ENCODE measurements around the gene URB2. TPM values are rescaled to one million over a fixed set of nuclear protein-coding genes. Genes with fewer than 3 reads are reported as not detected.

Gene URB2
- total RNA-seq, 4 donors from 2014 or later = 7.8 to 14.1 (median 11.0) TPM

DNA sequence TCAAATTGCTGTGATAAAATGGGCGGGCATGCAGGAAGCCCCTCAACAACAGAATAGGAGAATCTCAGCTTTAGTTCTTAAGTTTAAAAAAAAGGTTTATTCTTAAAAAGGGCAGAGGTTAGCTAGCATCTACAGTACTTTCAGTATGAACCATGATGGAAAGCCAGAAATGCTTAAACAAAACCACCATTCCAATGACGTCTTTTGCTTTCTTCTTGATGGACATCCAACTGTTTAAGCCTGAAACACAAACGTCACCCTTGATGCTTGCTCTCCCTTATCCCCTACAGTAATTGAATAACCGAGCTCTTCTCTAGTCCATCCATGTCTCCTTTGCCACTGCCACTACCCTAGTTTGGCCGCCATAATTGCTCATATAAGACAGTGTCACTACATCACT lies 25.8 kb upstream of the URB2 start:
- 81 to 89% methylated on average over 5 of the region's 5 CpGs for WGBS, 2 donors
- no peak overlapping the region for H3K4me3 ChIP-seq
- intact Hi-C loops (cut with DNase I) = no loop called here
- H3K4me1 ChIP-seq = peaks cover 0 to 34% (median 2%) of the 10 kb centered on the region in 3 donors
- peaks cover 6 to 66% (median 15%) of the 10 kb centered on the region in 3 donors for H3K36me3 ChIP-seq
- TF ChIP-seq POLR2A (IDR thresholded peaks at IDR 0.05) = no peak
- TF ChIP-seq, protein P1, sequence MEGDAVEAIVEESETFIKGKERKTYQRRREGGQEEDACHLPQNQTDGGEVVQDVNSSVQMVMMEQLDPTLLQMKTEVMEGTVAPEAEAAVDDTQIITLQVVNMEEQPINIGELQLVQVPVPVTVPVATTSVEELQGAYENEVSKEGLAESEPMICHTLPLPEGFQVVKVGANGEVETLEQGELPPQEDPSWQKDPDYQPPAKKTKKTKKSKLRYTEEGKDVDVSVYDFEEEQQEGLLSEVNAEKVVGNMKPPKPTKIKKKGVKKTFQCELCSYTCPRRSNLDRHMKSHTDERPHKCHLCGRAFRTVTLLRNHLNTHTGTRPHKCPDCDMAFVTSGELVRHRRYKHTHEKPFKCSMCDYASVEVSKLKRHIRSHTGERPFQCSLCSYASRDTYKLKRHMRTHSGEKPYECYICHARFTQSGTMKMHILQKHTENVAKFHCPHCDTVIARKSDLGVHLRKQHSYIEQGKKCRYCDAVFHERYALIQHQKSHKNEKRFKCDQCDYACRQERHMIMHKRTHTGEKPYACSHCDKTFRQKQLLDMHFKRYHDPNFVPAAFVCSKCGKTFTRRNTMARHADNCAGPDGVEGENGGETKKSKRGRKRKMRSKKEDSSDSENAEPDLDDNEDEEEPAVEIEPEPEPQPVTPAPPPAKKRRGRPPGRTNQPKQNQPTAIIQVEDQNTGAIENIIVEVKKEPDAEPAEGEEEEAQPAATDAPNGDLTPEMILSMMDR (IDR thresholded peaks at IDR 0.05) = no peak
- H3K27ac ChIP-seq = no peak overlapping the region
- H3K27me3 ChIP-seq = no peaks in the 10 kb centered on the region
- no peak for DNase-seq
- H3K9me3 ChIP-seq = no peaks in the 10 kb centered on the region

DNA sequence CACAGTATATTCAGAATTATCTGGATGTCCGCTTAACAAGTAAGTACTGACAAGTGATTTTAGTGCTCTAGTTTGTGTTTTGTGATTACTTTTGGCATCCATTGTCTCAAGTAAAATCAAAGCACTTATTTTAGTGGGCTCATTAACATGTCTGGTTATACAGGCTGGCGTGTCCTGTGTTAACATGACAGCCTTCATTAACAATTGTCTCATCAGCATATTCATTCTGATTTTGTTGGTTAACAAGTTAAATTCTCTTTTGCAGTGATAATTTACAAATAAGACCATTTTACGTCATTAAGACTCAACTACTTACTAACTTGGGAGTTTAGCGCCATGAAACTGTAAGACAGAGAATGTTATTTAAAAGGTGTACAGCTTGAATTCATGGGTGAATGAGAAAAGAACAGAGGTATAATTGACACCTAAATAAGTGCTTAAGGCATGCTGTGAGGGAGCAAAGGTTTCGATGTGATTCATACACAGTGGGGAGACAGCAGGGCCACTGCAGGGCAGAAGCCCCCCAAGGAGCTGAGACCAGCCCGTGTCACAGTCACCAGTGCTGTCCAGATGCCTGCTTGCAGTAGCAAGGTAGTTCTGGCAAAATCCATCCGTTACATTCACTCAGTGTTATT lies 22.6 kb upstream of the URB2 start:
- WGBS, 2 donors = 81 to 90% methylated on average over 7 of the region's 7 CpGs
- no peak overlapping the region for H3K27ac ChIP-seq
- TF ChIP-seq, protein P1 (IDR thresholded peaks at IDR 0.05) = no peak
- TF ChIP-seq POLR2A (IDR thresholded peaks at IDR 0.05) = no peak
- peaks cover 6 to 93% (median 33%) of the 10 kb centered on the region in 3 donors for H3K36me3 ChIP-seq
- H3K27me3 ChIP-seq = no peaks in the 10 kb centered on the region
- peaks cover 0 to 11% (median 0%) of the 10 kb centered on the region in 3 donors for H3K4me1 ChIP-seq
- H3K4me3 ChIP-seq = no peak overlapping the region
- no peak for DNase-seq
- intact Hi-C loops (cut with DNase I) = no loop called here
- H3K9me3 ChIP-seq = no peaks in the 10 kb centered on the region

DNA sequence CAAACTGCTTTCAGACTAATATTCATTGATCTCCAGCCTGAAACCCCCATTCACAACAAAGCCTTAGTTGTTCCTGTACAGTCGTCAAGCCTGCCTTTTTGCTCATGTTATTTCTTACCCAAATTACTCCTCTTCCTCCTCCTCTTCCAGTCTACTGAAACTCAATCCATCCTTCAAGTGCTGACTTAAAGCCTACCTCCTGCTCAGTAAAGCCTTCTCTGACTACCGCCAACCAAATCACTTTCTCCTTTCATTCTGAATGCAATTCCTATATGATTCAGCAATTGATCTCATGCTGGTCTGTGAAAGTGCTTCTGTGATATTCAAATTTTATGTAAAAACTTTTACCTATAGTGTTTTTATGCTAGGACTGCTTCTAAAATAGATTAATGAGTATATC lies 18.7 kb upstream of the URB2 start:
- WGBS, 2 donors = 78 to 87% methylated on average over 2 of the region's 2 CpGs
- no peak overlapping the region for H3K4me3 ChIP-seq
- no peak overlapping the region for H3K27ac ChIP-seq
- intact Hi-C loops (cut with DNase I) = no loop called here
- H3K9me3 ChIP-seq = no peaks in the 10 kb centered on the region
- no peaks in the 10 kb centered on the region for H3K27me3 ChIP-seq
- DNase-seq = no peak
- H3K36me3 ChIP-seq = peaks cover under 1 to 100% (median 58%) of the 10 kb centered on the region in 3 donors
- no peaks in the 10 kb centered on the region for H3K4me1 ChIP-seq
- no peak for TF ChIP-seq POLR2A (IDR thresholded peaks at IDR 0.05)
- TF ChIP-seq, protein P1 (IDR thresholded peaks at IDR 0.05) = no peak

DNA sequence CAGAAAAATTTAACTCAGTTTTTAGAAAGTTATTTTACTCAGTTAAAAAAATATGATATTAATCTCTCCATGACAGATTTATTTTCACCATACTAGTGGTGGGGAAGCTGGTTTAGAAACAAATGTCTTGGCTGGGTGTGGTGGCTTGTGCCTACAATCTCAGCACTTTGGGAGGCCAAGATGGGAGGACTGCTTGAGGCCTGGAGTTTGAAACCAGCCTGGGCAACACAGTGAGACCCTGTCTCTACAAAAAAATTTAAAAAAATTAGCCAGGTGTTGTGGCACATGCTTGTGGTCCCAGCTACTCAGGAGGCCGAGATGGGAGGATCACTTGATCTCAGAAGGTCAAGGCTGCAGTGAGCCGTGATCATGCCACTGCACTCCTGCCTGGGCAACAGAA lies 17.5 kb upstream of the URB2 start:
- 94 to 95% methylated on average over 2 of the region's 2 CpGs for WGBS, 2 donors
- peaks cover 0 to 100% (median 58%) of the 10 kb centered on the region in 3 donors for H3K36me3 ChIP-seq
- no peaks in the 10 kb centered on the region for H3K27me3 ChIP-seq
- DNase-seq = no peak
- TF ChIP-seq, protein P1 (IDR thresholded peaks at IDR 0.05) = no peak
- no peak for TF ChIP-seq POLR2A (IDR thresholded peaks at IDR 0.05)
- H3K9me3 ChIP-seq = no peaks in the 10 kb centered on the region
- H3K4me1 ChIP-seq = no peaks in the 10 kb centered on the region
- intact Hi-C loops (cut with DNase I) = no loop called here
- H3K27ac ChIP-seq = no peak overlapping the region
- H3K4me3 ChIP-seq = no peak overlapping the region

DNA sequence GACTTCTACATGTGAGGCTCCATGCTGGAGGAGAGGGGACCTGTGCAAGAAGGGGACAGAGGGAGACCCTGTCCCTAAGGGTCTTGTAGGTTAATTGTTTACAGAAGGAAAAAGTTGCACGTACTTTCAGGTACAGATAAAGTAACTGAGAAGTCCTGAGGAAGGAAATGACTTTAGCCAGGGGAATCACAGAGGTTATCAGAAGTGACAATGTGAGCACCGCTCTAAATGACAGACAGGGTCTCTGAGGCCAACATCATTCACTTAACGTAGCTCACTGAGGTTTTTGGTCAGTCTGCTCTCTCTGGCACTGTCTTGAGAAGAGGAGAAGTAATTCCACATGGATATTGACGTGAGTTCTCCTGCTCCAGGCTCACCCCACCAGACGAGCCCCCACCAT lies 12.1 kb upstream of the URB2 start:
- no peaks in the 10 kb centered on the region for H3K9me3 ChIP-seq
- 70 to 82% methylated on average over 3 to 5 of the region's 5 CpGs for WGBS, 2 donors
- no peak for DNase-seq
- TF ChIP-seq, protein P1 (IDR thresholded peaks at IDR 0.05) = no peak
- no peak for TF ChIP-seq POLR2A (IDR thresholded peaks at IDR 0.05)
- no peaks in the 10 kb centered on the region for H3K27me3 ChIP-seq
- H3K4me3 ChIP-seq = no peak overlapping the region
- H3K36me3 ChIP-seq = peaks cover 0 to 55% (median 32%) of the 10 kb centered on the region in 3 donors
- H3K27ac ChIP-seq = no peak overlapping the region
- H3K4me1 ChIP-seq = no peaks in the 10 kb centered on the region
- intact Hi-C loops (cut with DNase I) = no loop called here
